Activated naive CD4-positive, alpha-beta T cell (primary cell): ENCODE data around the gene FAM98A.

Experiments used
- DNase-seq, 4 experiments: peaks; one replicate each; lab custom pipeline; 2025; lab: John Stamatoyannopoulos, UW

The FAM98A gene

GRCh38 chr2:33597026-33597425 lies 2.1 kb downstream of the FAM98A start:
- DNase-seq: no peak

GRCh38 chr2:33595385-33595784 lies 3.7 kb downstream of the FAM98A start:
- DNase-seq: no peak

- no peak for DNase-seq
These were observed 9.7 kb downstream of the FAM98A start for GRCh38 chr2:33589444-33589843.

- DNase-seq: no peak
These were observed 10.9 kb downstream of the FAM98A start for GRCh38 chr2:33588232-33588631.

- DNase-seq: no peak
These were observed 12.3 kb downstream of the FAM98A start for GRCh38 chr2:33586766-33587165.

- peak in 1 of 4 experiments; percentile 2 for DNase-seq
These were observed 15.7 kb downstream of the FAM98A start for GRCh38 chr2:33583194-33583938.

GRCh38 chr2:33581872-33582271 lies 17.2 kb downstream of the FAM98A start:
- no peak for DNase-seq

- no peak for DNase-seq
These were observed 19.9 kb downstream of the FAM98A start for GRCh38 chr2:33579227-33579626.

- DNase-seq: no peak
These were observed 21.4 kb downstream of the FAM98A start for GRCh38 chr2:33577668-33578067.

GRCh38 chr2:33577084-33577483 lies 22.0 kb downstream of the FAM98A start:
- no peak for DNase-seq

- no peak for DNase-seq
These were observed 25.4 kb downstream of the FAM98A start for GRCh38 chr2:33573657-33574056.

- no peak for DNase-seq
These were observed 28.4 kb downstream of the FAM98A start for GRCh38 chr2:33570681-33571080.

GRCh38 chr2:33561872-33562271 lies 37.2 kb downstream of the FAM98A start:
- no peak for DNase-seq

GRCh38 chr2:33560017-33560416 lies 39.1 kb downstream of the FAM98A start:
- DNase-seq: no peak

- DNase-seq: no peak
These were observed 39.8 kb downstream of the FAM98A start for GRCh38 chr2:33559328-33559727.

GRCh38 chr2:33555681-33556080 lies 43.4 kb downstream of the FAM98A start:
- DNase-seq: no peak

GRCh38 chr2:33552758-33553461 lies 46.2 kb downstream of the FAM98A start:
- DNase-seq: no peak

GRCh38 chr2:33550206-33550605 lies 48.9 kb downstream of the FAM98A start:
- DNase-seq: no peak

- DNase-seq: no peak
These were observed 57.9 kb downstream of the FAM98A start for GRCh38 chr2:33541243-33541642.

GRCh38 chr2:33535421-33535820 lies 63.7 kb downstream of the FAM98A start:
- no peak for DNase-seq
